ENCODE data around the gene ATP5F1C.
"Not testable (repeated sequence)": the region's sequence is repeated elsewhere in the genome, so short reads cannot be mapped to it uniquely, and the experiment has no call there.

ATP5F1C gene

DNA sequence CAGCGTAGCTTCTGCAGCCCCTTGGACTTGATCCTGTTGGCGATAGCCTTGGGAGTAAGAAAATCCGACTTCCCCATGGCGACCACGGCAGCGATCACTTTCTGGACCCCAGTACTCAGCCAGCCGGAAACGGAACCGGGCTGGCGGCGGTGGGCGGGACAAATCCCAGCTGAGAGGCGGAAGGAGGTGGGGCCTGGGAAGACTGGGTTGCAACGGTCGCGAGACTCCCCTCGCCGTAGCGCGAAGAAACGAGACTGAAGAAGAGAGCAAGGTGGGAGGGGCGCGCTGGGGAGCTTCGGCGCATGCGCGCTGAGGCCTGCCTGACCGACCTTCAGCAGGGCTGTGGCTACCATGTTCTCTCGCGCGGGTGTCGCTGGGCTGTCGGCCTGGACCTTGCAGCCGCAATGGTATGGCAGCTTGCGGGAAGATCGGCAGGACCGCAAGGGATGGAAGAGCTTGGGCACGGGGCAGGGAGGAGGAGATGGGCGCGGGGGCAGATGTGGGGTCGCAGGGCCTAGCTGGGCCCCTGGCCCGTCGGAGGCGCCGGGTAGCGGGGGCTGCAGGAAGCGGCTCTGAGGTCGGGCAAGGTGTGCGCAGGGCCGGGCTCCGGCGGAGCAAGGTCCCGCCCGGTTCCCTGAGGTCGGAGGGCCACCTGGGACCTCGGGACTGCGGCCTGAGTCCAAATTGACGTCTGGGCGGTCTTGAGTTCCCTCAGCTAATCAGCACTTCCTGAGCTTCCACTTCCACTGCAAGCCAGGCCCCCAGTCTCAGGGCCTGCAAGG lies at the start of gene ATP5F1C, which contains the start of gene KIN:
Gene ATP5F1C (plus strand): TSS at position 321 of the 782 bp plus-strand sequence. CDS start 31 bp downstream, at position 352.
Gene KIN (minus strand): TSS at position 137 of the 782 bp plus-strand sequence. CDS start 60 bp downstream, at position 77.
- ChIA-PET POLR2A (interaction anchor here (0.7 to 1.1 kb wide), 3 partner anchors 10 to 185 kb away, joined by 3 to 6 read pairs (median 3); partner anchors contain the start of gene TAF3), CTCF (interaction anchor here (0.8 to 1.3 kb wide), 5 partner anchors 12 to 308 kb away, joined by 3 to 7 read pairs (median 3); partner anchors contain the start of gene TAF3)
- TF ChIP-seq, protein P1, sequence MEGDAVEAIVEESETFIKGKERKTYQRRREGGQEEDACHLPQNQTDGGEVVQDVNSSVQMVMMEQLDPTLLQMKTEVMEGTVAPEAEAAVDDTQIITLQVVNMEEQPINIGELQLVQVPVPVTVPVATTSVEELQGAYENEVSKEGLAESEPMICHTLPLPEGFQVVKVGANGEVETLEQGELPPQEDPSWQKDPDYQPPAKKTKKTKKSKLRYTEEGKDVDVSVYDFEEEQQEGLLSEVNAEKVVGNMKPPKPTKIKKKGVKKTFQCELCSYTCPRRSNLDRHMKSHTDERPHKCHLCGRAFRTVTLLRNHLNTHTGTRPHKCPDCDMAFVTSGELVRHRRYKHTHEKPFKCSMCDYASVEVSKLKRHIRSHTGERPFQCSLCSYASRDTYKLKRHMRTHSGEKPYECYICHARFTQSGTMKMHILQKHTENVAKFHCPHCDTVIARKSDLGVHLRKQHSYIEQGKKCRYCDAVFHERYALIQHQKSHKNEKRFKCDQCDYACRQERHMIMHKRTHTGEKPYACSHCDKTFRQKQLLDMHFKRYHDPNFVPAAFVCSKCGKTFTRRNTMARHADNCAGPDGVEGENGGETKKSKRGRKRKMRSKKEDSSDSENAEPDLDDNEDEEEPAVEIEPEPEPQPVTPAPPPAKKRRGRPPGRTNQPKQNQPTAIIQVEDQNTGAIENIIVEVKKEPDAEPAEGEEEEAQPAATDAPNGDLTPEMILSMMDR (IDR thresholded peaks at IDR 0.05; ENCODE audit: control extremely low read depth, extremely low read depth, low read depth, missing control alignments), result no peak
- peak; percentile 99 for DNase-seq (ENCODE audit: extremely low spot score)

DNA sequence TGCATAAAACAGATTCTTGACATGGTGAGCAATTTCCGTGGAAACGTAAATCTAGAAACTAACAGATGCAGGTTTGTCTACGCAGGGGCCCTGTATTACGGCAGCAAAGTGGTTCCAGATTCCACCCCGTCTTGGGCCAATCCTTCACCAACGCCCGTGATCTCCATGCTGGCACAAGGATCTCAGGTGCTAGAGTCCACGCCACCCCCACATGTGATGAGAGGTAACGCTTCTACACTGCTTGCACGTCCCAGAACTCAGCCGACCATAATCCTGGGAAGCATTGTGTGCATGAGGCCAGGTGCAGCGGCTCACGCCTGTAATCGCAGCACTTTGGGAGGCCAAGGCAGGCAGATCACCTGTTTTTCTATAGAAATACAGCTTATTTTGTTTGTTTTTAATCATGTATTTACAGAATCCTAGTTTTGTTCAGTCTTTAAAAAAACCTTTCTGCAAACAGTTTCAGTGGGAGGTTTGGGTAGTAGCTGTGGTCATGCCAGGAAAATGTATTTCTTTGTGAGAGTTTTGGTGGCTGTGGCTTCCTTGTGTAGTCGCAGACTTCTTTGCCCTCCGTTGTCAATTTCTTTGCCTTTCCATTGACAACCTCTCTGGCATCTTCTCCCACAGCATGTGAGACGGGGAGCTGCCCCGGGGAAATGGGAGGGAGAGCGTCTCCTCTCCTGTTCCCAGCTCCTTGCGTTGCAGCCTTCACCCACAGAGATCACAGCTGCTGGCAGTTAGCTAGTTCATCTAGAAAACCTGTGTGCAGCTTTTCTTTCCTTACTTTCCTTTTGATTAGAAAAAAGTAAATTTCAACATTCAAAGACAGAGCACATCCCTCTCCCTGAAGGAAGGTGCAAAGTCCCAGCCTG lies 49.2 kb upstream of the ATP5F1C start:
- no peak for DNase-seq (ENCODE audit: extremely low spot score)
- CTCF ChIA-PET, result interaction anchor here (1.0 to 1.4 kb wide), 3 partner anchors 18 to 711 kb away, joined by 3 to 5 read pairs (median 4); no protein-coding TSS in a partner anchor
- POLR2A ChIA-PET, result no interaction called here
- TF ChIP-seq, protein P1 (IDR thresholded peaks at IDR 0.05; ENCODE audit: control extremely low read depth, extremely low read depth, low read depth, missing control alignments), result no peak

DNA sequence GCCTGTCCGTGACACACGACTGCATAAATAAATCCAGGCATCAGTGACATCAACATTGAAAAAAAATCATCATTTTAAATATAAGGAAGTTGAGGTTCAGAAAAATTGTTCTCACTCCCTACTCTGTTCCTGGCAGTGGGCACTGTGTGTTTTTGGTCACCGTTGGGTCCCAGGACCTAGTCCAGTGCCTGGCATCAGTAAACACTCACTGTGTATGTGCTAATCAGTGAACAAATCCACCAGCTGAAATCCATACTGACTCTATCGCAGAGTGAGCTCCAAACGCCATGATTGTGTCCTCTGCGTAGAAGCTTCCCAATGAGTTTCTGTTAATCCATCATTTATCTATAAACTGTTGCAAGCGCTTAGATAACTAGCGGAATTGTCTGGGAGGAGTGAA lies 43.7 kb upstream of the ATP5F1C start:
- ChIA-PET POLR2A (no interaction called here), CTCF (interaction anchor here (1.9 kb wide), 1 partner anchor 57 kb away, joined by 4 read pairs; no protein-coding TSS in a partner anchor)
- DNase-seq (ENCODE audit: extremely low spot score), result no peak
- TF ChIP-seq, protein P1 (IDR thresholded peaks at IDR 0.05; ENCODE audit: control extremely low read depth, extremely low read depth, low read depth, missing control alignments), result no peak

DNA sequence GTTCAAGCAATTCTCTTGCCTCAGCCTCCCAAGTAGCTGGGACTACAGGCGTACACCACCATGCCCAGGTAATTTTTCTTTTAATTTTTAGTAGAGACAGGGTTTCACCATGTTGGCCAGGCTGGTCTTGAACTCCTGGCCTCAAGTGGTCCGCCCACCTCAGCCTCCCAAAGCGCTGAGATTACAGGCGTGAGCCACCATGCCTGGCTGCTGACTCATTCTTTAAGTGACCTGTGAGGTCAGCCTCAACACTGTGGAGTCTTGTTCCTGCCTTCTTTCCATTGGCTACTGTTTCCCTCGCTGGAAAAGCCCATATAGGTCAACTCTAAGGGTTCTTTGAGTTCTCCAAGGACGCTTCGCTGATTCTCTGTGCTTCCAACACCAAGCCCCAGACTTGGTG lies 39.3 kb upstream of the ATP5F1C start:
- DNase-seq (ENCODE audit: extremely low spot score); CTCF ChIA-PET; POLR2A ChIA-PET: not testable (repeated sequence)

DNA sequence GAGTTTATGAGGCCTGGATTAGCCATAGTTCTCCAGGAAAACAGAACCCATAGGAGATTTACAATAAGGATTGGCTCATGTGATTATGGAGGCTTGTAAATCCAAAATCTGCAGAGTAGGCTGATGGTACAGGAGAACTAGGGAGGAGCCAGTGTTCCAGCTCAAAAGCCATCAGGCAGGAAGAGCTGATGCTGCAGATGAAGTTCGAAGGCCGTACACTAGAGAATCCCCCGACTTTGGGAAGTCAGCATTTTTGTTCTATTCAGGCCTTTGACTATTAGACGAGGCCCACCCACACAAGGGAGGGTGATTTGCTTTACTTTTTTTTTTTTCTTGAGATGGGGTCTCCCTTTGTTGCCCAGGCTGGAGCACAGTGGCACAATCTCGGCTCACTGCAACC lies 37.8 kb upstream of the ATP5F1C start:
- no peak for DNase-seq (ENCODE audit: extremely low spot score)
- TF ChIP-seq, protein P1 (IDR thresholded peaks at IDR 0.05; ENCODE audit: control extremely low read depth, extremely low read depth, low read depth, missing control alignments), result no peak
- ChIA-PET POLR2A (no interaction called here), CTCF (no interaction called here)

DNA sequence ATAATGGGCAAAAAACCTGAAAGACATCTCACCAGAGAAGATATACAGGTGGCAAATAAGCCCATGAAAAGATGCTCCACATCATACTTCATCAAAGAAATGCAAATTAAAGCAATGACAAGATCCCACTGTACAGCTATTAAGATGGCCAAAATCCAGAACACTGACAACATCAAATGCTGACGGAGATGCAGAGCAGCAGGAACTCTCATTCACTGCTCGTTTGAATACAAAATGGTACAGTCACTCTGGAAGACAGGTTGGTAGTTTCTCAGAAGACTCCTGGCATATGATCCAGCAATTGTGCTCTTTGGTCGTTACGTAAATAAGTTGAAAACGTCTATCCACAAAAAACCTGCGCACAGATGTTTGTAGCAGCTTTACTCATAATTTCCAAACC lies 35.7 kb upstream of the ATP5F1C start:
- ChIA-PET CTCF (no interaction called here), POLR2A (no interaction called here)
- TF ChIP-seq, protein P1 (IDR thresholded peaks at IDR 0.05; ENCODE audit: control extremely low read depth, extremely low read depth, low read depth, missing control alignments), result no peak
- no peak for DNase-seq (ENCODE audit: extremely low spot score)

Data from GM10248 (cell line).